Fibroblast of lung (primary cell): ENCODE measurements around the gene MBNL1. TPM values are rescaled to one million over a fixed set of nuclear protein-coding genes. Genes with fewer than 3 reads are reported as not detected.

Experiments used
- DNase-seq, 2 donors: peaks; one replicate each; pipeline versions ENCODE4 v3.0.0 to v3.0.0-alpha.2; 2010; ENCODE audit warnings: low read depth in 2 of 2
- H2AFZ ChIP-seq: 2 replicates; pipeline ENCODE4 v1.5.1; 2012; ENCODE audit warnings: low read length, control low read depth, inconsistent platforms
- H3K27ac ChIP-seq: 2 replicates; pipeline ENCODE4 v1.5.1; 2011; ENCODE audit warnings: low read length, control low read depth; ENCODE audit not compliant: insufficient read depth
- H3K27me3 ChIP-seq: 2 replicates; pipeline ENCODE4 v1.5.1; 2011; ENCODE audit warnings: mild to moderate bottlenecking, low read length; ENCODE audit not compliant: control insufficient read depth, insufficient read depth
- H3K36me3 ChIP-seq: 2 replicates; pipeline ENCODE4 v1.5.1; 2011; ENCODE audit warnings: low read length; ENCODE audit not compliant: control insufficient read depth, insufficient read depth
- H3K4me1 ChIP-seq: 2 replicates; pipeline ENCODE4 v1.5.1; 2011; ENCODE audit warnings: low read length; ENCODE audit not compliant: control insufficient read depth, insufficient read depth; ENCODE audit errors: extremely low read depth
- H3K4me2 ChIP-seq: 2 replicates; pipeline ENCODE4 v1.5.1; 2011; ENCODE audit warnings: low read length, control low read depth; ENCODE audit not compliant: insufficient read depth; ENCODE audit errors: extremely low read depth
- H3K4me3 ChIP-seq, 4 experiments: fragments of 200-600 bp in 1 of 4; sonication (generic) in 1 of 4; replicated peaks in 1 of 4; 2 replicates each; pipeline ENCODE4 v1.5.1; 2011 to 2016; ENCODE audit warnings: low read length in 4 of 4, low read depth in 3 of 4, mild to moderate bottlenecking in 3 of 4, control low read depth in 2 of 4, inconsistent platforms in 1 of 4, mixed read lengths in 1 of 4; ENCODE audit not compliant: insufficient read depth in 1 of 4; ENCODE audit errors: control extremely low read depth in 1 of 4
- H3K79me2 ChIP-seq: 2 replicates; pipeline ENCODE4 v1.5.1; 2012; ENCODE audit warnings: mild to moderate bottlenecking, low read length, inconsistent platforms; ENCODE audit not compliant: control insufficient read depth, insufficient read depth
- H3K9ac ChIP-seq: 2 replicates; pipeline ENCODE4 v1.5.1; 2011; ENCODE audit warnings: mild to moderate bottlenecking, low read length, control low read depth; ENCODE audit not compliant: insufficient read depth
- H3K9me3 ChIP-seq: 2 replicates; pipeline ENCODE4 v1.5.1; 2012; ENCODE audit warnings: low read depth, low read length; ENCODE audit not compliant: control insufficient read depth, insufficient read depth
- H4K20me1 ChIP-seq: 2 replicates; pipeline ENCODE4 v1.5.1; 2011; ENCODE audit warnings: low read length; ENCODE audit not compliant: control insufficient read depth, insufficient read depth; ENCODE audit errors: extremely low read depth
- CTCF ChIP-seq, 2 donors: IDR thresholded peaks in 1 of 2; conservative IDR thresholded peaks in 1 of 2; 1 replicate in 1 of 2; 2 replicates in 1 of 2; pipeline ENCODE4 v1.5.1; 2011 to 2012; ENCODE audit warnings: low read length in 2 of 2, control low read depth in 1 of 2, inconsistent platforms in 1 of 2, low read depth in 1 of 2, mild to moderate bottlenecking in 1 of 2
- EZH2 ChIP-seq: IDR thresholded peaks from 2 replicates; pipeline ENCODE4 v1.5.1; 2012; ENCODE audit warnings: low read length, control low read depth, mild to moderate bottlenecking; ENCODE audit errors: missing control alignments
- polyA plus RNA-seq, 2 donors: library from polyadenylated mRNA; depleted of rRNA in 1 of 2; stranded (reverse) in 1 of 2; unstranded in 1 of 2; fragments of >200 nt; gene quantifications; 2 replicates each; pipeline ENCODE4 v1.2.1, GENCODE V29; 2011 to 2012; ENCODE audit warnings: missing spikeins in 1 of 2
- total RNA-seq: library from RNA; depleted of rRNA; stranded (reverse); fragments of >200 nt; gene quantifications from 2 replicates; pipeline ENCODE4 v1.2.1, GENCODE V29; 2014

The MBNL1 gene
- total and polyA plus RNA-seq, 2 donors (not counting 1 experiment from before 2014, with no cell fraction given) = 150 to 213 TPM

GRCh38 chr3:152486364-152486763 is 217.6 kb downstream of the MBNL1 start:
- H3K27me3 ChIP-seq = no peaks in the 10 kb centered on the region
- TF ChIP-seq EZH2 (no peak), CTCF (conservative IDR thresholded peaks at IDR 0.05 in 1 of 2, IDR thresholded peaks at IDR 0.05 in 1 of 2; ENCODE audit: low read depth in 1 of 2, low read length in 2 of 2) (no peak)

GRCh38 chr3:152488449-152488848 is 219.7 kb downstream of the MBNL1 start:
- H4K20me1 ChIP-seq = no peaks in the 10 kb centered on the region
- H3K27ac ChIP-seq = no peak overlapping the region
- no peaks in the 10 kb centered on the region for H3K4me1 ChIP-seq
- DNase-seq = no peak
- no peak overlapping the region for H3K4me2 ChIP-seq
- no peaks in the 10 kb centered on the region for H3K79me2 ChIP-seq
- no peaks in the 10 kb centered on the region for H3K9me3 ChIP-seq
- no peak overlapping the region for H2AFZ ChIP-seq
- no peak overlapping the region for H3K9ac ChIP-seq
- no peak for TF ChIP-seq EZH2
- no peak for TF ChIP-seq CTCF (conservative IDR thresholded peaks at IDR 0.05 in 1 of 2, IDR thresholded peaks at IDR 0.05 in 1 of 2; ENCODE audit: low read depth in 1 of 2, low read length in 2 of 2)
- H3K4me3 ChIP-seq = no peak overlapping the region
- no peaks in the 10 kb centered on the region for H3K27me3 ChIP-seq
- no peaks in the 10 kb centered on the region for H3K36me3 ChIP-seq

More at GRCh38 chr3:152486364-152486763, 217.6 kb downstream of the MBNL1 start:
- Histone ChIP-seq H3K9ac (no peak overlapping the region), H4K20me1 (no peaks in the 10 kb centered on the region), H2AFZ (no peak overlapping the region), H3K79me2 (no peaks in the 10 kb centered on the region), H3K27ac (no peak overlapping the region), H3K4me1 (no peaks in the 10 kb centered on the region), H3K4me2 (no peak overlapping the region), H3K4me3 (no peak overlapping the region), H3K9me3 (no peaks in the 10 kb centered on the region), H3K36me3 (no peaks in the 10 kb centered on the region)
- no peak for DNase-seq

- H3K4me1 ChIP-seq = no peaks in the 10 kb centered on the region
- TF ChIP-seq EZH2 = no peak
- no peak for TF ChIP-seq CTCF (conservative IDR thresholded peaks at IDR 0.05 in 1 of 2, IDR thresholded peaks at IDR 0.05 in 1 of 2; ENCODE audit: low read depth in 1 of 2, low read length in 2 of 2)
- H3K9me3 ChIP-seq = no peaks in the 10 kb centered on the region
- H3K79me2 ChIP-seq = no peaks in the 10 kb centered on the region
- no peak overlapping the region for H3K27ac ChIP-seq
- no peak overlapping the region for H3K4me3 ChIP-seq
- no peaks in the 10 kb centered on the region for H3K27me3 ChIP-seq
- H3K9ac ChIP-seq = no peak overlapping the region
- H2AFZ ChIP-seq = no peak overlapping the region
- H4K20me1 ChIP-seq = no peaks in the 10 kb centered on the region
- no peak overlapping the region for H3K4me2 ChIP-seq
- DNase-seq = no peak
- H3K36me3 ChIP-seq = no peaks in the 10 kb centered on the region
These were observed 223.2 kb downstream of the MBNL1 start for GRCh38 chr3:152491922-152492321.
